ENCODE measurements around the gene GJD2. TPM values are rescaled to one million over a fixed set of nuclear protein-coding genes. Genes with fewer than 3 reads are reported as not detected.

Gene GJD2
- total and polyA plus RNA-seq, 2 donors (not counting 1 experiment from before 2014, with no cell fraction given): not detected

DNA sequence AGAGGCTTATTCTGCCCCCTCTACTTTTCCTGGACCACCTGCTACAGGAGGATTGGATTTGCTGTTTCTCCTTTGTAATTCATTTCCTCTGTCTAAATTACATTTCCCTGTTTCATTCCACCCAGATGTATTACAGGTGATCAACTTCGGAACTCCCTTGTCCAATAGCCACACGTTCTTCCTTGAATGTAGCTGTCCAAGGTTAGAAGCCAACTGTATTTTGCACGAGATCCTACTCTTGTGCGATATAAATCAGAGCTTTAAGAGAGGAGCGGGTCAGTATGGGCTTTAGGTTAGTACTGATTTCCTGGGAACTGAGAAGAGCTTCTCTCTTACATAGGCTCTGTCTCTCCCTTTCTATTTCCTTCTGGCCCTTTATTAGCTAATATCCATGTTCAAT, 20.5 kb downstream of the GJD2 start:
- no peak for TF ChIP-seq EZH2 (IDR thresholded peaks at IDR 0.05; ENCODE audit: borderline replicate concordance, insufficient read depth, low read depth, low read length, poor library complexity, severe bottlenecking)
- TF ChIP-seq, protein P1, sequence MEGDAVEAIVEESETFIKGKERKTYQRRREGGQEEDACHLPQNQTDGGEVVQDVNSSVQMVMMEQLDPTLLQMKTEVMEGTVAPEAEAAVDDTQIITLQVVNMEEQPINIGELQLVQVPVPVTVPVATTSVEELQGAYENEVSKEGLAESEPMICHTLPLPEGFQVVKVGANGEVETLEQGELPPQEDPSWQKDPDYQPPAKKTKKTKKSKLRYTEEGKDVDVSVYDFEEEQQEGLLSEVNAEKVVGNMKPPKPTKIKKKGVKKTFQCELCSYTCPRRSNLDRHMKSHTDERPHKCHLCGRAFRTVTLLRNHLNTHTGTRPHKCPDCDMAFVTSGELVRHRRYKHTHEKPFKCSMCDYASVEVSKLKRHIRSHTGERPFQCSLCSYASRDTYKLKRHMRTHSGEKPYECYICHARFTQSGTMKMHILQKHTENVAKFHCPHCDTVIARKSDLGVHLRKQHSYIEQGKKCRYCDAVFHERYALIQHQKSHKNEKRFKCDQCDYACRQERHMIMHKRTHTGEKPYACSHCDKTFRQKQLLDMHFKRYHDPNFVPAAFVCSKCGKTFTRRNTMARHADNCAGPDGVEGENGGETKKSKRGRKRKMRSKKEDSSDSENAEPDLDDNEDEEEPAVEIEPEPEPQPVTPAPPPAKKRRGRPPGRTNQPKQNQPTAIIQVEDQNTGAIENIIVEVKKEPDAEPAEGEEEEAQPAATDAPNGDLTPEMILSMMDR (IDR thresholded peaks at IDR 0.05): no peak
- intact Hi-C loops (cut with micrococcal nuclease): no loop called here
- Histone ChIP-seq H3K9ac (ENCODE audit: low read length) (no peak overlapping the region), H4K20me1 (ENCODE audit: control insufficient read depth, insufficient read depth, low read length, poor library complexity, severe bottlenecking) (no peaks in the 10 kb centered on the region), H3K79me2 (ENCODE audit: control insufficient read depth, insufficient read depth, low read length) (no peaks in the 10 kb centered on the region), H3K4me3 (ENCODE audit: control extremely low read depth in 1 of 5, extremely low read depth in 1 of 5, insufficient read depth in 1 of 5, low read depth in 2 of 5, low read length in 4 of 5) (no peak overlapping the region), H2AFZ (ENCODE audit: insufficient read depth, low read depth, low read length, poor library complexity, severe bottlenecking) (no peak overlapping the region), H3K27ac (ENCODE audit: low read length in 2 of 2) (no peak overlapping the region), H3K4me2 (replicated peaks; ENCODE audit: low read depth, low read length, poor library complexity, severe bottlenecking) (no peak overlapping the region), H3K27me3 (replicated peaks in 1 of 4; ENCODE audit: control extremely low read depth in 1 of 4, control insufficient read depth in 3 of 4, insufficient read depth in 4 of 4, low read length in 3 of 4) (peaks cover 0 to 6% (median 0%) of the 10 kb centered on the region in 4 experiments), H3K9me3 (ENCODE audit: control extremely low read depth in 1 of 3, control insufficient read depth in 2 of 3, insufficient read depth in 1 of 3, low read length in 2 of 3) (no peaks in the 10 kb centered on the region), H3K4me1 (ENCODE audit: control insufficient read depth in 2 of 2, insufficient read depth in 2 of 2, low read length in 2 of 2) (no peaks in the 10 kb centered on the region), H3K36me3 (replicated peaks in 1 of 2; ENCODE audit: control extremely low read depth in 1 of 2, control insufficient read depth in 1 of 2, extremely low read depth in 1 of 2, insufficient read depth in 2 of 2, low read length in 1 of 2) (no peaks in the 10 kb centered on the region)
- WGBS (ENCODE audit: insufficient coverage): 80% methylated on average over 1 of the region's 5 CpGs
- no peak overlapping the region for H3K4me3 Mint-ChIP-seq
- ChIA-PET CTCF (no interaction called here), POLR2A (no interaction called here)
- DNase-seq (no peak), ATAC-seq (ENCODE audit: low read depth) (no peak)
- H3K27ac Mint-ChIP-seq: no peak overlapping the region
- no peaks in the 10 kb centered on the region for H3K4me1 Mint-ChIP-seq
- no peaks in the 10 kb centered on the region for H3K9me3 Mint-ChIP-seq (ENCODE audit: insufficient read depth)
- peaks cover 7% of the 10 kb centered on the region for H3K27me3 Mint-ChIP-seq

DNA sequence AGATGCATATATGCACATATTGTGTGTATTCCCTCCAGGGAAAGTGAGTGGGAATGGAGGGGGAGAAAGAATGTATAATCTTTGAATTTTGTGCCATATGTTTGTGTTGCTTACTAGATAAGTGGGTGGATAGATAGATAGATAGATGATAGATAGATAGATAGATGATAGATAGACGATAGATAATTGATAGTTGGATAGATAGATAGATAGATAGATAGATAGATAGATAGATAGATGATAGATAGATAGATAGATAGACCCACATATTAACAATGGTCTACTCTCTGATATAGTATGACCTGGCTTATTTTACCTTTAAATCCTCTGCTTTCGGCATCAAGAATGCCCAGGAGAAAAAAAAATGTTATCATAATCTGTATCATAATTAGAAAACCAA, 21.2 kb downstream of the GJD2 start:
- TF ChIP-seq, protein P1 (IDR thresholded peaks at IDR 0.05): no peak
- no peak for TF ChIP-seq EZH2 (IDR thresholded peaks at IDR 0.05; ENCODE audit: borderline replicate concordance, insufficient read depth, low read depth, low read length, poor library complexity, severe bottlenecking)
- no peak overlapping the region for H3K4me2 ChIP-seq (replicated peaks; ENCODE audit: low read depth, low read length, poor library complexity, severe bottlenecking)
- no peak overlapping the region for H3K4me3 ChIP-seq (ENCODE audit: control extremely low read depth in 1 of 5, extremely low read depth in 1 of 5, insufficient read depth in 1 of 5, low read depth in 2 of 5, low read length in 4 of 5)
- peaks cover 0 to 4% (median 0%) of the 10 kb centered on the region in 4 experiments for H3K27me3 ChIP-seq (replicated peaks in 1 of 4; ENCODE audit: control extremely low read depth in 1 of 4, control insufficient read depth in 3 of 4, insufficient read depth in 4 of 4, low read length in 3 of 4)
- no peaks in the 10 kb centered on the region for H3K9me3 ChIP-seq (ENCODE audit: control extremely low read depth in 1 of 3, control insufficient read depth in 2 of 3, insufficient read depth in 1 of 3, low read length in 2 of 3)
- ChIA-PET POLR2A (no interaction called here), CTCF (no interaction called here)
- no peaks in the 10 kb centered on the region for H3K4me1 ChIP-seq (ENCODE audit: control insufficient read depth in 2 of 2, insufficient read depth in 2 of 2, low read length in 2 of 2)
- H3K9ac ChIP-seq (ENCODE audit: low read length): no peak overlapping the region
- no peak for DNase-seq
- H4K20me1 ChIP-seq (ENCODE audit: control insufficient read depth, insufficient read depth, low read length, poor library complexity, severe bottlenecking): no peaks in the 10 kb centered on the region
- H3K27ac Mint-ChIP-seq: no peak overlapping the region
- peaks cover 7% of the 10 kb centered on the region for H3K27me3 Mint-ChIP-seq
- no CpG with 5 or more reads among the region's 2 CpGs for WGBS (ENCODE audit: insufficient coverage)
- intact Hi-C loops (cut with micrococcal nuclease): no loop called here
- ATAC-seq (ENCODE audit: low read depth): no peak
- H2AFZ ChIP-seq (ENCODE audit: insufficient read depth, low read depth, low read length, poor library complexity, severe bottlenecking): no peak overlapping the region
- H3K4me1 Mint-ChIP-seq: no peaks in the 10 kb centered on the region
- no peak overlapping the region for H3K27ac ChIP-seq (ENCODE audit: low read length in 2 of 2)
- H3K9me3 Mint-ChIP-seq (ENCODE audit: insufficient read depth): no peaks in the 10 kb centered on the region
- H3K4me3 Mint-ChIP-seq: no peak overlapping the region
- H3K79me2 ChIP-seq (ENCODE audit: control insufficient read depth, insufficient read depth, low read length): no peaks in the 10 kb centered on the region
- no peaks in the 10 kb centered on the region for H3K36me3 ChIP-seq (replicated peaks in 1 of 2; ENCODE audit: control extremely low read depth in 1 of 2, control insufficient read depth in 1 of 2, extremely low read depth in 1 of 2, insufficient read depth in 2 of 2, low read length in 1 of 2)
